Astrocyte of the hippocampus (primary cell): ENCODE measurements around the gene MRPL55.

Source experiments
- DNase-seq: peaks from one replicate; pipeline ENCODE4 v3.0.0; 2011; ENCODE audit warnings: low read depth, low spot score

The MRPL55 gene

GRCh38 chr1:228109073-228109961, at the start of gene MRPL55:
MRPL55 (minus strand) TSS chr1:228109299; CDS start chr1:228108260, 1,039 bp downstream.
- peak; percentile 99 for DNase-seq

GRCh38 chr1:228158151-228159007, 49.3 kb upstream of the MRPL55 start:
- DNase-seq, result no peak

- DNase-seq, result no peak
These were observed 48.6 kb upstream of the MRPL55 start for GRCh38 chr1:228157729-228158126.

- DNase-seq, result no peak
These were observed 48.0 kb upstream of the MRPL55 start for GRCh38 chr1:228156941-228157728.

- no peak for DNase-seq
These were observed 47.4 kb upstream of the MRPL55 start for GRCh38 chr1:228156515-228156881.

GRCh38 chr1:228155596-228156514, 46.8 kb upstream of the MRPL55 start:
- DNase-seq, result no peak

- DNase-seq, result no peak
These were observed 45.8 kb upstream of the MRPL55 start for GRCh38 chr1:228154670-228155571.

- no peak for DNase-seq
These were observed 45.0 kb upstream of the MRPL55 start for GRCh38 chr1:228154021-228154669.

GRCh38 chr1:228152918-228153258, 43.8 kb upstream of the MRPL55 start:
- DNase-seq, result no peak

- no peak for DNase-seq
These were observed 43.2 kb upstream of the MRPL55 start for GRCh38 chr1:228152097-228152917.

- no peak for DNase-seq
These were observed 42.3 kb upstream of the MRPL55 start for GRCh38 chr1:228151180-228151925.

- DNase-seq, result peak; percentile 78
These were observed 41.5 kb upstream of the MRPL55 start for GRCh38 chr1:228150461-228151179.

- no peak for DNase-seq
These were observed 41.0 kb upstream of the MRPL55 start for GRCh38 chr1:228150120-228150460.

- DNase-seq, result peak; percentile 23
These were observed 40.5 kb upstream of the MRPL55 start, which contains the start of gene GJC2 for GRCh38 chr1:228149406-228150119. GJC2 (plus strand) TSS chr1:228149930; CDS start chr1:228157759, 7,829 bp downstream.

GRCh38 chr1:228148935-228149405, 39.9 kb upstream of the MRPL55 start:
- DNase-seq, result no peak

GRCh38 chr1:228148196-228148861, 39.2 kb upstream of the MRPL55 start:
- no peak for DNase-seq
